Activated CD8-positive, alpha-beta T cell treated with anti-CD3 and anti-CD28 coated beads for 36 hours (primary cell): Measurements from ENCODE around the gene RNF223. TPM values are rescaled to one million over a fixed set of nuclear protein-coding genes. Genes with fewer than 3 reads are reported as not detected.

Source experiments
- ATAC-seq: fragments of 200-7000 bp; cut with Tn5 transposase; one replicate; pipeline ENCODE4 v1.10.0; 2021; ENCODE audit warnings: mild to moderate bottlenecking, moderate library complexity
- CTCF ChIA-PET: fragments of 350-600 bp; sonication (Branson Sonifier 250); formaldehyde crosslinking; loops from one replicate; lab custom pipeline; 2021; ENCODE audit warnings: antibody characterized with exemption; lab: Charles Lee
- POLR2A ChIA-PET: fragments of 350-600 bp; sonication (Branson Sonifier 250); formaldehyde crosslinking; loops from one replicate; lab custom pipeline; 2021; ENCODE audit warnings: antibody characterized with exemption; lab: Charles Lee
- DNase-seq: peaks from one replicate; pipeline ENCODE4 v3.0.0-alpha.2; 2020
- H3K27ac Mint-ChIP-seq: one replicate; pipeline ENCODE4 v1.8.0; 2021; ENCODE audit warnings: mild to moderate bottlenecking, mixed read lengths
- H3K27me3 Mint-ChIP-seq: one replicate; pipeline ENCODE4 v1.8.0; 2021; ENCODE audit warnings: mixed read lengths
- H3K36me3 Mint-ChIP-seq: one replicate; pipeline ENCODE4 v1.8.0; 2021; ENCODE audit warnings: low read depth, mixed read lengths
- H3K4me1 Mint-ChIP-seq: one replicate; pipeline ENCODE4 v1.8.0; 2021; ENCODE audit warnings: low read depth, mixed read lengths
- H3K4me3 Mint-ChIP-seq: one replicate; pipeline ENCODE4 v1.8.0; 2021; ENCODE audit warnings: mild to moderate bottlenecking, moderate library complexity, mixed read lengths
- H3K9me3 Mint-ChIP-seq: one replicate; pipeline ENCODE4 v1.8.0; 2021; ENCODE audit warnings: mixed read lengths
- intact Hi-C: fragments of 100-400 bp; cut with micrococcal nuclease; formaldehyde crosslinking; loops from one replicate; pipeline ENCODE4 v1.10.0; 2022
- total RNA-seq, 2 experiments: library from RNA; stranded (reverse); gene quantifications; one replicate each; pipeline ENCODE4 v1.2.3, GENCODE V29; 2021
- TF ChIP-seq, protein P1 (sequence below): fragments of 200-600 bp; IDR thresholded peaks from one replicate; pipeline ENCODE4 v1.8.0; 2022; ENCODE audit warnings: antibody characterized with exemption, mild to moderate bottlenecking

The RNF223 gene
- total RNA-seq, 2 experiments from 2014 or later = not detected

- Mint-ChIP-seq H3K9me3 (peaks cover 2% of the 10 kb centered on the region), H3K27me3 (peaks cover 7% of the 10 kb centered on the region), H3K36me3 (peaks cover 10% of the 10 kb centered on the region), H3K4me3 (no peak overlapping the region), H3K27ac (no peak overlapping the region), H3K4me1 (peaks cover 21% of the 10 kb centered on the region)
- TF ChIP-seq, protein P1, sequence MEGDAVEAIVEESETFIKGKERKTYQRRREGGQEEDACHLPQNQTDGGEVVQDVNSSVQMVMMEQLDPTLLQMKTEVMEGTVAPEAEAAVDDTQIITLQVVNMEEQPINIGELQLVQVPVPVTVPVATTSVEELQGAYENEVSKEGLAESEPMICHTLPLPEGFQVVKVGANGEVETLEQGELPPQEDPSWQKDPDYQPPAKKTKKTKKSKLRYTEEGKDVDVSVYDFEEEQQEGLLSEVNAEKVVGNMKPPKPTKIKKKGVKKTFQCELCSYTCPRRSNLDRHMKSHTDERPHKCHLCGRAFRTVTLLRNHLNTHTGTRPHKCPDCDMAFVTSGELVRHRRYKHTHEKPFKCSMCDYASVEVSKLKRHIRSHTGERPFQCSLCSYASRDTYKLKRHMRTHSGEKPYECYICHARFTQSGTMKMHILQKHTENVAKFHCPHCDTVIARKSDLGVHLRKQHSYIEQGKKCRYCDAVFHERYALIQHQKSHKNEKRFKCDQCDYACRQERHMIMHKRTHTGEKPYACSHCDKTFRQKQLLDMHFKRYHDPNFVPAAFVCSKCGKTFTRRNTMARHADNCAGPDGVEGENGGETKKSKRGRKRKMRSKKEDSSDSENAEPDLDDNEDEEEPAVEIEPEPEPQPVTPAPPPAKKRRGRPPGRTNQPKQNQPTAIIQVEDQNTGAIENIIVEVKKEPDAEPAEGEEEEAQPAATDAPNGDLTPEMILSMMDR = no peak
- ChIA-PET CTCF (interaction anchor here (5.1 kb wide), 1 partner anchor 173 kb away, joined by 25 read pairs; no protein-coding TSS in a partner anchor), POLR2A (interaction anchor here (0.7 to 1.9 kb wide), 4 partner anchors 9 to 142 kb away, joined by 3 to 7 read pairs (median 3); no protein-coding TSS in a partner anchor)
- DNase-seq = no peak
- no peak for ATAC-seq
- intact Hi-C loops = no loop called here
Observed at GRCh38 chr1:1118011-1118875, 44.1 kb upstream of the RNF223 start.

GRCh38 chr1:1117469-1117831 lies 43.3 kb upstream of the RNF223 start:
- CTCF ChIA-PET = interaction anchor here (0.8 to 5.1 kb wide), 3 partner anchors 56 to 254 kb away, joined by 3 to 25 read pairs (median 3); no protein-coding TSS in a partner anchor
- POLR2A ChIA-PET = interaction anchor here (0.6 to 1.9 kb wide), 6 partner anchors 12 to 143 kb away, joined by 3 to 7 read pairs (median 3); no protein-coding TSS in a partner anchor
- Mint-ChIP-seq H3K36me3 (peaks cover 18% of the 10 kb centered on the region), H3K4me3 (peak overlapping the region; percentile 55), H3K4me1 (peaks cover 22% of the 10 kb centered on the region), H3K9me3 (peaks cover 8% of the 10 kb centered on the region), H3K27ac (no peak overlapping the region), H3K27me3 (peaks cover 7% of the 10 kb centered on the region)
- DNase-seq (no peak), ATAC-seq (no peak)
- intact Hi-C loops = no loop called here
- TF ChIP-seq, protein P1 = no peak

DNA sequence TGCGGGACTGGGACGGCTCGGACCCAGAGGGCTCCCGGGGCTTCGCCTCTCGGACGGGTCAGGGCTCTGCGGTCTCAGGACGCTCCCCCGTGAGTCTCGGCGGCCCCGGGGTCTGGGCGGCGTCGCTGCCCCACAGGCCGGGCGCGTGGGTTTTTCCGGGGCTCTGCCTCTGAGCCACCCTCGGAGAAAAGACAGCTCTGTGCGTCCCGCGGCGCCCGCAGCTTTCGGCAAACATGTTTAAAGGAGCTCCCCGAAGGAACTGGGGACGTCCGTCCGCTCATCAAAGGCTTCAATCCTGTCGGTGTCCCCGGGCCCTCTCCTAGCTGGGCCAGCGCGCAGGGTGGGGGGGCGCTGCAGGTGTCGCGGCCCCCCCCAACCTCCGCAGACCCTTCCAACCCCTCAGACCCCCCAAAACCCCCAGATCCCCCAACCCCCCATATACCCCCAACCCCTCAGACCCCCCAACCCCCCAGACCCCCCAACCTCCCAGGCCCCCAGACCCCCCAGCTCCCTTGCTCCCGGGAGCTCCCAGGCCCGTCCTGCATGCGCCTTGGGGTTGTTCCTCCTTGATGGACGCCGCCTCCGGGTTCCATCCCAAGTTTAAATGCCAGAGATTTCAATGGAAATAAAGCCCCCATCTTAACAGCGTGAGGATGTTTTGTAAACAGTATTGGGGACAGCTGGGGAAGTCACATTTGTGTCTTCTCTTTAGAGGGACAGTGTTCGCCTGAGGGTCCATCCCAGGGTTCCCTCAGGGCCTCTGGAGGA lies 42.8 kb upstream of the RNF223 start:
- ATAC-seq (peak; percentile 1), DNase-seq (peak; percentile 73)
- peaks cover 22% of the 10 kb centered on the region for H3K4me1 Mint-ChIP-seq
- TF ChIP-seq, protein P1 = no peak
- ChIA-PET POLR2A (interaction anchor here (0.6 to 1.4 kb wide), 7 partner anchors 13 to 144 kb away, joined by 3 read pairs; no protein-coding TSS in a partner anchor), CTCF (interaction anchor here (0.8 to 5.1 kb wide), 5 partner anchors 13 to 254 kb away, joined by 3 to 25 read pairs (median 3); no protein-coding TSS in a partner anchor)
- peaks cover 7% of the 10 kb centered on the region for H3K27me3 Mint-ChIP-seq
- H3K36me3 Mint-ChIP-seq = peaks cover 24% of the 10 kb centered on the region
- intact Hi-C loops = no loop called here
- peak overlapping the region; percentile 55 for H3K4me3 Mint-ChIP-seq
- peaks cover 9% of the 10 kb centered on the region for H3K9me3 Mint-ChIP-seq
- H3K27ac Mint-ChIP-seq = no peak overlapping the region

DNA sequence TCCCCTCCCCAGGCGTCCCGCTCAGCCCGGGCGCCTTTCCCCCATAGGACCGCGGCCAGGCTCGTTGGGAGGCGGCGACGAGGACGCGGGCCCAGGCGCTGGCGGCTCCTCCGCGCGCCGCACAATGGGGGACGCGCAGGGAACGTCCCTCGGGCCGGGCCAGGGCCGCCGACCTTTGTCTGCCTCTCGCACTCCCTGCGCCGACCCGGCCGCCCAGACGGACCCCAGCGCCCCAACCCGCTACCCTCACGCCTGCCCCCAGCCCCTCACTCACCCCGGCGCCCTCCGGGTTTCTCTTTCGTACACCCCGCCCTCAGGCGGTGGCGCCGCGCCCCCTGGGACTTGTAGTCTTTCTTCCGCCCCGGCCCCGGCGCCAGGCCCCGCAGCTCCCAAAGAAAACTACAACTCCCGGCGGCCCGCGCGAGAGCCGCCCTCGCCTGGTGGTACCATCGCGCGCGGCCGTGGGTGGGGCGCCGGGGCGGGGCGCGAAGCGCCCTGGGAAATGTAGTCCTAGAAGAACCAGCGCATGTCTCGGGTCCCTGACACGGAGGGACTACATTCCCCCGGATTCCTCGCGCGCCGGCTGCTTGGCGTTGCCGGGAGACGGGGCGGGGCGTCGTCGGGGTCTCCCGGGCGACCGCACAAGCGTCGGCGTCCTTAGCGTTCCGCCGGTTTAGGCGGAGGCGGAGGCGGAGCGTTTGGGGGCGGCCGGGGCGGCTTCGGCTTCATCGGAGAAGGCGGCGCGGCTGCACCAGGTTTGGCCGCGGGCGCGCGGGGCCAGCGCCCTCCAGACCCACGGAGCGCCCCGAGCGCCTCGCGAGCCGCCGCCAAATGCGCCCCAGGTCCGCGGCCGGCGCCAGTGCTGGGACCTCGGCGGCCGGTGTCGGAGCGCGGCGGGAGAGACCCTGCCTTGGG lies 41.9 kb upstream of the RNF223 start, which contains the start of gene C1orf159:
Gene C1orf159, minus strand, starts transcription at position 304 of the 915 bp plus-strand sequence. CDS start 24,546 bp downstream, outside the sequence.
- intact Hi-C loops = no loop called here
- TF ChIP-seq, protein P1 = no peak
- H3K27me3 Mint-ChIP-seq = peaks cover 7% of the 10 kb centered on the region
- H3K36me3 Mint-ChIP-seq = peaks cover 30% of the 10 kb centered on the region
- CTCF ChIA-PET = interaction anchor here (1.0 to 5.1 kb wide), 5 partner anchors 14 to 175 kb away, joined by 3 to 25 read pairs (median 3); no protein-coding TSS in a partner anchor
- H3K9me3 Mint-ChIP-seq = peaks cover 9% of the 10 kb centered on the region
- peak within 1 kb of the TSS; percentile 86 for H3K27ac Mint-ChIP-seq
- ATAC-seq (peak; percentile 94), DNase-seq (peak; percentile 99)
- peaks cover 22% of the 10 kb centered on the region for H3K4me1 Mint-ChIP-seq
- POLR2A ChIA-PET = interaction anchor here (0.7 to 1.4 kb wide), 2 partner anchors 12 to 239 kb away, joined by 3 read pairs; no protein-coding TSS in a partner anchor
- H3K4me3 Mint-ChIP-seq = peak within 1 kb of the TSS; percentile 76
